WTC11 (cell line): ENCODE results near the gene ZNF609.

Source experiments
- ATF3 ChIP-seq: sonication (generic); formaldehyde crosslinking; conservative IDR thresholded peaks from 2 replicates; pipeline ENCODE4 v1.8.1; 2022; ENCODE audit warnings: mild to moderate bottlenecking, missing genetic modification reagents
- ESRRA ChIP-seq: sonication (generic); formaldehyde crosslinking; IDR thresholded peaks from 2 replicates; pipeline ENCODE4 v1.8.1; 2022; ENCODE audit warnings: mild to moderate bottlenecking, missing genetic modification reagents, borderline replicate concordance
- FOXK1 ChIP-seq: sonication (generic); formaldehyde crosslinking; IDR thresholded peaks from 2 replicates; pipeline ENCODE4 v1.8.0; 2022; ENCODE audit warnings: mild to moderate bottlenecking, moderate library complexity, missing genetic modification reagents
- MAX ChIP-seq: sonication (generic); formaldehyde crosslinking; IDR thresholded peaks from 2 replicates; pipeline ENCODE4 v1.8.0; 2022; ENCODE audit warnings: mild to moderate bottlenecking, missing genetic modification reagents
- NR2C2 ChIP-seq: sonication (generic); formaldehyde crosslinking; IDR thresholded peaks from 2 replicates; pipeline ENCODE4 v1.8.0; 2022; ENCODE audit warnings: mild to moderate bottlenecking, missing genetic modification reagents
- OVOL2 ChIP-seq: fragments of 250-450 bp; sonication (Bioruptor Pico); IDR thresholded peaks from 2 replicates; pipeline ENCODE4 v1.9.0; 2021; ENCODE audit warnings: mild to moderate bottlenecking, borderline replicate concordance
- TCF7 ChIP-seq: sonication (generic); formaldehyde crosslinking; IDR thresholded peaks from 2 replicates; pipeline ENCODE4 v1.8.0; 2022; ENCODE audit warnings: mild to moderate bottlenecking, low read depth, missing genetic modification reagents, moderate library complexity
- ZBTB21 ChIP-seq: sonication (generic); formaldehyde crosslinking; IDR thresholded peaks from 2 replicates; pipeline ENCODE4 v1.8.1; 2023; ENCODE audit warnings: mild to moderate bottlenecking, missing genetic modification reagents, borderline replicate concordance
- ZNF121 ChIP-seq: sonication (generic); formaldehyde crosslinking; IDR thresholded peaks from 2 replicates; pipeline ENCODE4 v1.8.0; 2023; ENCODE audit warnings: missing genetic modification reagents
- TF ChIP-seq, protein P1 (sequence below): fragments of 250-450 bp; sonication (Bioruptor Pico); IDR thresholded peaks from 2 replicates; pipeline ENCODE4 v2.1.2; 2022; ENCODE audit warnings: mild to moderate bottlenecking, moderate library complexity
- TF ChIP-seq, protein P2 (sequence below): sonication (generic); formaldehyde crosslinking; IDR thresholded peaks from 2 replicates; pipeline ENCODE4 v1.8.1; 2023; ENCODE audit warnings: mild to moderate bottlenecking, missing genetic modification reagents
- TF ChIP-seq, protein P3 (sequence below): fragments of 200-600 bp; IDR thresholded peaks from 2 replicates; pipeline ENCODE4 v1.8.0; 2022; ENCODE audit warnings: antibody characterized with exemption
- TF ChIP-seq, protein P4 (sequence below): sonication (generic); formaldehyde crosslinking; IDR thresholded peaks from 2 replicates; pipeline ENCODE4 v1.8.1; 2023; ENCODE audit warnings: mild to moderate bottlenecking, missing genetic modification reagents, moderate library complexity

- TF ChIP-seq FOXK1 (CRISPR knock-in tag), result no peak
- no peak for TF ChIP-seq ATF3 (CRISPR knock-in tag)
- TF ChIP-seq, protein P1, sequence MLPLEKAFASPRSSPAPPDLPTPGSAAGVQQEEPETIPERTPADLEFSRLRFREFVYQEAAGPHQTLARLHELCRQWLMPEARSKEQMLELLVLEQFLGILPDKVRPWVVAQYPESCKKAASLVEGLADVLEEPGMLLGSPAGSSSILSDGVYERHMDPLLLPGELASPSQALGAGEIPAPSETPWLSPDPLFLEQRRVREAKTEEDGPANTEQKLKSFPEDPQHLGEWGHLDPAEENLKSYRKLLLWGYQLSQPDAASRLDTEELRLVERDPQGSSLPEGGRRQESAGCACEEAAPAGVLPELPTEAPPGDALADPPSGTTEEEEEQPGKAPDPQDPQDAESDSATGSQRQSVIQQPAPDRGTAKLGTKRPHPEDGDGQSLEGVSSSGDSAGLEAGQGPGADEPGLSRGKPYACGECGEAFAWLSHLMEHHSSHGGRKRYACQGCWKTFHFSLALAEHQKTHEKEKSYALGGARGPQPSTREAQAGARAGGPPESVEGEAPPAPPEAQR, result no peak
- TF ChIP-seq, protein P2, sequence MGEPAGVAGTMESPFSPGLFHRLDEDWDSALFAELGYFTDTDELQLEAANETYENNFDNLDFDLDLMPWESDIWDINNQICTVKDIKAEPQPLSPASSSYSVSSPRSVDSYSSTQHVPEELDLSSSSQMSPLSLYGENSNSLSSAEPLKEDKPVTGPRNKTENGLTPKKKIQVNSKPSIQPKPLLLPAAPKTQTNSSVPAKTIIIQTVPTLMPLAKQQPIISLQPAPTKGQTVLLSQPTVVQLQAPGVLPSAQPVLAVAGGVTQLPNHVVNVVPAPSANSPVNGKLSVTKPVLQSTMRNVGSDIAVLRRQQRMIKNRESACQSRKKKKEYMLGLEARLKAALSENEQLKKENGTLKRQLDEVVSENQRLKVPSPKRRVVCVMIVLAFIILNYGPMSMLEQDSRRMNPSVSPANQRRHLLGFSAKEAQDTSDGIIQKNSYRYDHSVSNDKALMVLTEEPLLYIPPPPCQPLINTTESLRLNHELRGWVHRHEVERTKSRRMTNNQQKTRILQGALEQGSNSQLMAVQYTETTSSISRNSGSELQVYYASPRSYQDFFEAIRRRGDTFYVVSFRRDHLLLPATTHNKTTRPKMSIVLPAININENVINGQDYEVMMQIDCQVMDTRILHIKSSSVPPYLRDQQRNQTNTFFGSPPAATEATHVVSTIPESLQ (CRISPR knock-in tag), result no peak
- TF ChIP-seq MAX, result no peak
- TF ChIP-seq, protein P3, sequence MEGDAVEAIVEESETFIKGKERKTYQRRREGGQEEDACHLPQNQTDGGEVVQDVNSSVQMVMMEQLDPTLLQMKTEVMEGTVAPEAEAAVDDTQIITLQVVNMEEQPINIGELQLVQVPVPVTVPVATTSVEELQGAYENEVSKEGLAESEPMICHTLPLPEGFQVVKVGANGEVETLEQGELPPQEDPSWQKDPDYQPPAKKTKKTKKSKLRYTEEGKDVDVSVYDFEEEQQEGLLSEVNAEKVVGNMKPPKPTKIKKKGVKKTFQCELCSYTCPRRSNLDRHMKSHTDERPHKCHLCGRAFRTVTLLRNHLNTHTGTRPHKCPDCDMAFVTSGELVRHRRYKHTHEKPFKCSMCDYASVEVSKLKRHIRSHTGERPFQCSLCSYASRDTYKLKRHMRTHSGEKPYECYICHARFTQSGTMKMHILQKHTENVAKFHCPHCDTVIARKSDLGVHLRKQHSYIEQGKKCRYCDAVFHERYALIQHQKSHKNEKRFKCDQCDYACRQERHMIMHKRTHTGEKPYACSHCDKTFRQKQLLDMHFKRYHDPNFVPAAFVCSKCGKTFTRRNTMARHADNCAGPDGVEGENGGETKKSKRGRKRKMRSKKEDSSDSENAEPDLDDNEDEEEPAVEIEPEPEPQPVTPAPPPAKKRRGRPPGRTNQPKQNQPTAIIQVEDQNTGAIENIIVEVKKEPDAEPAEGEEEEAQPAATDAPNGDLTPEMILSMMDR, result no peak
- TF ChIP-seq NR2C2 (CRISPR knock-in tag), result no peak
- no peak for TF ChIP-seq TCF7 (CRISPR knock-in tag)
- TF ChIP-seq ZBTB21, result no peak
- TF ChIP-seq OVOL2 (CRISPR knock-in tag), result no peak
- TF ChIP-seq, protein P4, sequence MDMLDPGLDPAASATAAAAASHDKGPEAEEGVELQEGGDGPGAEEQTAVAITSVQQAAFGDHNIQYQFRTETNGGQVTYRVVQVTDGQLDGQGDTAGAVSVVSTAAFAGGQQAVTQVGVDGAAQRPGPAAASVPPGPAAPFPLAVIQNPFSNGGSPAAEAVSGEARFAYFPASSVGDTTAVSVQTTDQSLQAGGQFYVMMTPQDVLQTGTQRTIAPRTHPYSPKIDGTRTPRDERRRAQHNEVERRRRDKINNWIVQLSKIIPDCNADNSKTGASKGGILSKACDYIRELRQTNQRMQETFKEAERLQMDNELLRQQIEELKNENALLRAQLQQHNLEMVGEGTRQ (CRISPR knock-in tag), result no peak
- no peak for TF ChIP-seq ZNF121
- no peak for TF ChIP-seq ESRRA (CRISPR knock-in tag)
Measured at GRCh38 chr15:64611085-64611725, 150.8 kb downstream of the ZNF609 start.
